ENCODE measurements around the gene PIK3CB.
"Not testable (repeated sequence)": the region's sequence is repeated elsewhere in the genome, so short reads cannot be mapped to it uniquely, and the experiment has no call there.

The PIK3CB gene

DNA sequence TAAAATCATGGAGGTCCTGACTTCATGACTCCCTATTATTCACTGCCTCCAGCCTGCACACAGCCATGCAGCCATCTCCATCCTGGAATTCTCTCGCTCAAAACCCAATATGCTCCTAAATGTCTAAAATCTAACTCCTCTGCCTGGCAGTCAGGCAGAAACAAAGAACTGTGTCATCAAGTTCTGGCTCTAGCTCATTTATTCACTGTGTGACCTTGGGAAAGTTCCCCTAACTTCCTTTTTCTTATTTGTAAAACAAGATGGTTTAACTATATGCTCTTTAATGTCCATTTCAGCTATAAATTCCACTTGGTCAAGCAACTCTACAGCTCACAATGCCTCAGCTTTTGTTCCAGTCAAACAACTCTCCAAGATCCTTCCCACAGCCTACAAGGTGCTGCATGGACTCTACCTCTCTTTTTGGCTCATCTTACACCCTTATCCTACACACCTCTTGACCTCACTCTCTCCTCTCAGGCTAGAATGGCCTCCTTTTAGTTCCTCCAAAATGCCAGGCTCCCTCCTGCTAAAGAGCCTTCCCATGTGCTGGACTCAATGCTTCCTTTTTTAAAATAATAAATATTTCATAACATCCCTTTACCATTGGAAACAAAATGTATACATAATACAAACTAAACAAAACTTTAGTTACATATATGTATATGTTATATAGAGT is 16.4 kb downstream of the PIK3CB start:
- no peak overlapping the region for H3K4me3 ChIP-seq (replicated peaks; ENCODE audit: low read depth, low read length)
- TF ChIP-seq, protein P1, sequence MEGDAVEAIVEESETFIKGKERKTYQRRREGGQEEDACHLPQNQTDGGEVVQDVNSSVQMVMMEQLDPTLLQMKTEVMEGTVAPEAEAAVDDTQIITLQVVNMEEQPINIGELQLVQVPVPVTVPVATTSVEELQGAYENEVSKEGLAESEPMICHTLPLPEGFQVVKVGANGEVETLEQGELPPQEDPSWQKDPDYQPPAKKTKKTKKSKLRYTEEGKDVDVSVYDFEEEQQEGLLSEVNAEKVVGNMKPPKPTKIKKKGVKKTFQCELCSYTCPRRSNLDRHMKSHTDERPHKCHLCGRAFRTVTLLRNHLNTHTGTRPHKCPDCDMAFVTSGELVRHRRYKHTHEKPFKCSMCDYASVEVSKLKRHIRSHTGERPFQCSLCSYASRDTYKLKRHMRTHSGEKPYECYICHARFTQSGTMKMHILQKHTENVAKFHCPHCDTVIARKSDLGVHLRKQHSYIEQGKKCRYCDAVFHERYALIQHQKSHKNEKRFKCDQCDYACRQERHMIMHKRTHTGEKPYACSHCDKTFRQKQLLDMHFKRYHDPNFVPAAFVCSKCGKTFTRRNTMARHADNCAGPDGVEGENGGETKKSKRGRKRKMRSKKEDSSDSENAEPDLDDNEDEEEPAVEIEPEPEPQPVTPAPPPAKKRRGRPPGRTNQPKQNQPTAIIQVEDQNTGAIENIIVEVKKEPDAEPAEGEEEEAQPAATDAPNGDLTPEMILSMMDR (IDR thresholded peaks at IDR 0.05; ENCODE audit: low read depth, low read length, missing control alignments) = no peak
- DNase-seq (ENCODE audit: extremely low read depth, low read depth) = no peak

DNA sequence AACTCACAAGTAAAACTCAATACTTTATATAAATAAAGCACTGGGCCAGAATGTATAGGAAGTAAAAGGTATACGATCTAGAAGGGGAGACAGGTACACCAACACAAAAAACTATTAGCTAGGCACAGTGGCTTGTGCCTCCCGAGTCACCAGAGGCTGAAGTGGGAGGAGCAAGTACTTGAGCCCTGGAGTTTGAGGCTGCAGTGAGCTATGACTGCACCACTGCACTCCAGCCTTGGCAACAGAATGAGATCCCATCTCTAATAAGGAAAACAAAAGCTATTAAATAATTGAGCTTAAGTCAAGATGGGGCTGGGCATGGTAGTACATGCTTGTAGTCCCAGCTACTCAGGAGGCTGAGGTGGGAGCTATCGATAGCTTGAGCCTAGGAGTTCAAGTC is 17.0 kb downstream of the PIK3CB start:
- DNase-seq (ENCODE audit: extremely low read depth, low read depth) = no peak
- TF ChIP-seq, protein P1 (IDR thresholded peaks at IDR 0.05; ENCODE audit: low read depth, low read length, missing control alignments) = no peak
- H3K4me3 ChIP-seq (replicated peaks; ENCODE audit: low read depth, low read length) = no peak overlapping the region

DNA sequence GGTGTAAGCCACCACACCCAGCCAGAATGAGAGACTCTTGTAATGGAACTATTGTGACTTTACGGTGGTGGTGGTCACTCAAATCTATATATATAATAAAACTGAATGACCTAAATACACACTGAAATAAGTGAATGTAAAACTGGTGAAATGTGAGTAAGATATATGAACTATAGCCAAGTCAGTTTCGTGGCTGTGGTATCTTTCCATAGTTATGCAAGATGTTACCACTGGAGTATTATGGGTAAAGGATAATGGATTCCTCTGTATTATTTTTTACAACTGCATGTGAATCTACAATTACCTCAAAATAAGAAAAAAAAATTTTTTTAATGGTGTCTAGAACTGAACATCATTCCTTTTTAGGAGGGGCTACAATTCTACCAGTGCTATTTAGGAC is 21.9 kb downstream of the PIK3CB start:
- TF ChIP-seq, protein P1 (IDR thresholded peaks at IDR 0.05; ENCODE audit: low read depth, low read length, missing control alignments) = no peak
- H3K4me3 ChIP-seq (replicated peaks; ENCODE audit: low read depth, low read length) = no peak overlapping the region
- no peak for DNase-seq (ENCODE audit: extremely low read depth, low read depth)

DNA sequence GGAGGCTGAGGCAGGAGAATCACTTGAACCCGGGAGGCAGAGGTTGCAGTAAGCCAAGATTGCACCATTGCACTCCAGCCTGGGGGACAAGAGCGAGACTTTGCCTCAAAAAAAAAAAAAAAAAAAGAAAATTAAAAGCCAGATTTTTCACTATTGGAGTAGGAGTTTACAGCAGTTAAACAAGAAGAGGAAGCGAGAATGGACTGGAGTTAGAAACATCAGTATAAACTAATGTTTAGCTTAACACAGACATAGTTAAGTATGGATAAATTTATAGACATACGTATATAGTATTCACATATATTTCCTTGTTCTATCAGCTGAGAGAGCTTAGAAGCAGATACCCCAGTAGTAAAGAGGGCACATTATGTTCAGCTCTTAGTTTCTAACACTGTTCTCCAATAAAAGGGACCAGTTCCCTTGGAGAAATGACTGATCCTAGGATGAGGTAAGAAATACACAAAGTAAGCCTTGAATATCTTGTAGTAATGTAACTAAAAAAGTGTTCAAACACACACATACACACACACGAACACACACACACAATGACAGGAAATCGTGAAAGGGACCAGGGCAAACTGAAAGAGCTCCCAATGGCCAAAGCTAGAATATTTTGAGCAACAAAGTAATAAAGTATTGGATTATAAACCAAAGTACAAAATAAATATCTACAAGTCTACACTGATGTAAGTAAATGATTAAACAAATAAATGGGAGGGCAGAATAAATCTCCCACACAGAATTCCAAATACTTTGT is 25.1 kb downstream of the PIK3CB start:
- no peak for DNase-seq (ENCODE audit: extremely low read depth, low read depth)
- no peak overlapping the region for H3K4me3 ChIP-seq (replicated peaks; ENCODE audit: low read depth, low read length)
- TF ChIP-seq, protein P1 (IDR thresholded peaks at IDR 0.05; ENCODE audit: low read depth, low read length, missing control alignments) = no peak

DNA sequence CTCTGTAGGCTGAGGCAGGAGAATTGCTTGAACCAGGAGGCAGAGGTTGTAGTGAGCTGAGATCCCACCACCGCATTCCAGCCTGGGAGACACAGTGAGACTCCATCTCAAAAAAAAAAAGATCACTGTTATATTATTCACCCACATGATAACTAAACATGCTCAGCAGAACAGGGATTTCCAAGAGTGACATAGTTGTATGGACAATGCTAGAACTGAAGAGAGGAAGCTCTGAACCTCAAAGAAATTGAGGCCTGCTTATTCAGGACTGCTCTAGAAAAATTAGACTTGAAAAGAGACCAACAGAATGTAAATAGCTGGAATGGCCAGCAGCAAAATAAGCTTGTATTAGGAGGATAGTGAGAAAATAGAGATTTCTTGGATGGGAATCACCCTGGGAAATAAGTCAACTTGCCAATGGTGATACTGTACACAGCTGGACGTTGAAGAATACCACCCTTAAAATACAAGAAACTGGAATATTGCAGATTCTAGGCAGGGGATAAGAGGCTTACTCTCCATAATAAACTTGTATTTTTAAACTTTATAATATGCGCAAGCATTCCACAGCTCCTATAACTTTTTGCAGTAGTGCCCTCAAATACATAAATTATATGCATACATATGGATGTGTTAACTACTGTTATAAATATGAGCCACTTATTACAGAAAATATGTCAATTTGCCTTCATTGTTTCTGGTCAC is 28.2 kb downstream of the PIK3CB start:
- no peak for DNase-seq (ENCODE audit: extremely low read depth, low read depth)
- TF ChIP-seq, protein P1 (IDR thresholded peaks at IDR 0.05; ENCODE audit: low read depth, low read length, missing control alignments) = no peak
- no peak overlapping the region for H3K4me3 ChIP-seq (replicated peaks; ENCODE audit: low read depth, low read length)

DNA sequence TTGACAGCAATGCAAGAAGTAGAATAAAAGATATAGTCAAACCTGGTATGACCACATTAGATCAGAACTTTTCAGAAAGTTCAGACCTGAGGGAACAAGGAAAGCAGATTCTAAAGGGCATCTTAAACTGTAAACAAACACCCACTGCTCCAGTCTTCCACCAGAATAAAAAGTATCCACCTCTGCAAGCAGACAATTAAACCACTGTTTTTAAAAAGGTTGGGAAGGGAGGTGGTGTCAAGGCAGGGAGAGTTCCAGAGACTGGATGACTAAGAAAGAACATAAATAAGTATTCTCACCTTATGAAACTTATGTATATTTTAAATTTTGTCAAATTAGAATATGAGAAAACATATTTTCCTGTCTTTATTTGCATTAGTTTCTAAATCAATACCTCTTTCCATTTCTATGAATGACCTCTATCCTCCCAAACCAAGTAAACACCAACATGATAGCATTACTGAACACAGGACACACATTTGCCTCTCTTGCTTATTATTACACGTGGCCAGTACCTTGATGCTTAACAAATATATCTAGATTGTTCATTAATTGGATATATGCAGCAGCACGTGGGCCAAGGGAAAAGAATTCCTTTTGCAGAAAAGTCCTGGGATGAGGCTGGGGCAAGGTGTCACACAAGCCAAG is 31.6 kb downstream of the PIK3CB start:
- DNase-seq (ENCODE audit: extremely low read depth, low read depth) = no peak
- TF ChIP-seq, protein P1 (IDR thresholded peaks at IDR 0.05; ENCODE audit: low read depth, low read length, missing control alignments) = no peak
- H3K4me3 ChIP-seq (replicated peaks; ENCODE audit: low read depth, low read length) = no peak overlapping the region

DNA sequence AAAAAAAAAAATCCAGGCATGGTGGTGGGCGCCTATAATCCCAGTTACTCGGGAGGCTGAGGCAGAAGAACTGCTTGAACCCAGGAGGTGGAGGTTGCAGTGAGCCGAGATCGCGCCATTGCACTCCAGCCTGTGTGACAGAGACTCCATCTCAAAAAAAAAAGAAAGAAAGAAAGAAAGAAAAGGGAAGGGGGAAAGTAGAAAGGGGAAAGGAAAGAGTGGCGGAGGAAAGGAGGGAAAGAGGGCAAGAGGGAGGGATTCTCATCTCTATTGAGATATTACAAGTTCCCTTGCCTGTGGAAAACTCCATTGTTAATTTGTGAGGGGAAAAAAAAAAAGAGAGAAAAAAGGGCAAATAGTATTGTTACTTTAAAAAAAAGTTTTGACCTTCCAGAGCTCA is 32.5 kb downstream of the PIK3CB start:
- H3K4me3 ChIP-seq (replicated peaks; ENCODE audit: low read depth, low read length); DNase-seq (ENCODE audit: extremely low read depth, low read depth): not testable (repeated sequence)

Measured in HFF-Myc (cell line).